ENCODE data around the gene MYO1F.

- TF ChIP-seq, protein P1, sequence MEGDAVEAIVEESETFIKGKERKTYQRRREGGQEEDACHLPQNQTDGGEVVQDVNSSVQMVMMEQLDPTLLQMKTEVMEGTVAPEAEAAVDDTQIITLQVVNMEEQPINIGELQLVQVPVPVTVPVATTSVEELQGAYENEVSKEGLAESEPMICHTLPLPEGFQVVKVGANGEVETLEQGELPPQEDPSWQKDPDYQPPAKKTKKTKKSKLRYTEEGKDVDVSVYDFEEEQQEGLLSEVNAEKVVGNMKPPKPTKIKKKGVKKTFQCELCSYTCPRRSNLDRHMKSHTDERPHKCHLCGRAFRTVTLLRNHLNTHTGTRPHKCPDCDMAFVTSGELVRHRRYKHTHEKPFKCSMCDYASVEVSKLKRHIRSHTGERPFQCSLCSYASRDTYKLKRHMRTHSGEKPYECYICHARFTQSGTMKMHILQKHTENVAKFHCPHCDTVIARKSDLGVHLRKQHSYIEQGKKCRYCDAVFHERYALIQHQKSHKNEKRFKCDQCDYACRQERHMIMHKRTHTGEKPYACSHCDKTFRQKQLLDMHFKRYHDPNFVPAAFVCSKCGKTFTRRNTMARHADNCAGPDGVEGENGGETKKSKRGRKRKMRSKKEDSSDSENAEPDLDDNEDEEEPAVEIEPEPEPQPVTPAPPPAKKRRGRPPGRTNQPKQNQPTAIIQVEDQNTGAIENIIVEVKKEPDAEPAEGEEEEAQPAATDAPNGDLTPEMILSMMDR (conservative IDR thresholded peaks at IDR 0.05), result peak; percentile 93
- TF ChIP-seq ZFX (IDR thresholded peaks at IDR 0.05), result 0 out of 2 replicates have a peak, but pooled peaks have one; percentile 24
These were observed 71.4 kb downstream of the MYO1F start for GRCh38 chr19:8505680-8506401.

Data from C4-2B (cell line).